GM18526 (cell line): ENCODE results near the gene NEAT1.

Source experiments
- POLR2A ChIP-seq: IDR thresholded peaks from 3 replicates; pipeline ENCODE4 v1.6.1; 2011; ENCODE audit not compliant: insufficient read length; ENCODE audit errors: extremely low read depth

Gene NEAT1

GRCh38 chr11:65432686-65433582 is 10.3 kb downstream of the NEAT1 start:
- TF ChIP-seq POLR2A: no peak

DNA sequence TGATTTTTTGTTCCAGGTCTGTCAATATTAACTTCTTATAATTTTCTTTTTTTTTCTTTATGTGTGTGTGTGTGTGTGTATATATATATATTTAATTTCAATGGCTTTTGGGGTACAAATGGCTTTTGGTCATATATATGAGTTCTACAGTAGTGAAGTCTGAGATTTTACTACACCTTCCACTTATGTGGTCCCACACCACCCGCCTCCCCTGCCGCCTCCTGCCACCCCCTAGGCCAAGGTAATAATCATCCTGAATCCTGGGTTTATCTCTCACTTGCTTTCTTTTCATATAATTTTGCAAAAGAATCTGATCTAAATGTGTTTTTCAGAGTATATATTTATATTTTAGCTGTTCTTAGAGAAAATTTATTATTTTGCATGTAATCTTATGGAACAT is 11.1 kb downstream of the NEAT1 start:
- no peak for TF ChIP-seq POLR2A

GRCh38 chr11:65434057-65434666 is 11.6 kb downstream of the NEAT1 start:
- TF ChIP-seq POLR2A: no peak

- no peak for TF ChIP-seq POLR2A
These were observed 12.2 kb downstream of the NEAT1 start for GRCh38 chr11:65434667-65435410.

- no peak for TF ChIP-seq POLR2A
These were observed 12.9 kb downstream of the NEAT1 start for GRCh38 chr11:65435411-65435931.

DNA sequence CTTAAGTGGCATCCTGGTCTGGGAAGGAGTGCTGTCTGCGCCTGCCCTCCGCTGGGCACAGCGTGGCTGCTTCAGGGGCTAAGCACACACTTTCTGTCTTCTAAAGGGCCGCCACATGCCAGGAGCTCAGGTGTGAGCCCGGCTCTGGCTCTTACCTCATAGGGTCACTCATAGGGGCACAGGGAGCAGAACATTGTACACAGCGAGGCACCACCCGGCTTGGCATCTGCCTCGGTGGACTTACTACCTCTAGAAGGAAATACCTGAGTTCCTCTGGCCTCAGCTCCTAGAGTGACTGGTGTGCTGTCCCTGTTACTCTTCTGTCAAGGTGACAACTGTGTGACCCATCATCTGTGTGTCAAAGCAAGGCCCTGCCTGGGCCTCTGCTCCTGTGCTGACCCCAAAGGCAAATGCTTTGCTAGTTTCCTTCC is 13.4 kb downstream of the NEAT1 start:
- TF ChIP-seq POLR2A: no peak

- no peak for TF ChIP-seq POLR2A
These were observed 13.9 kb downstream of the NEAT1 start for GRCh38 chr11:65436412-65437032.

- TF ChIP-seq POLR2A: no peak
These were observed 15.0 kb downstream of the NEAT1 start for GRCh38 chr11:65437436-65438227.

DNA sequence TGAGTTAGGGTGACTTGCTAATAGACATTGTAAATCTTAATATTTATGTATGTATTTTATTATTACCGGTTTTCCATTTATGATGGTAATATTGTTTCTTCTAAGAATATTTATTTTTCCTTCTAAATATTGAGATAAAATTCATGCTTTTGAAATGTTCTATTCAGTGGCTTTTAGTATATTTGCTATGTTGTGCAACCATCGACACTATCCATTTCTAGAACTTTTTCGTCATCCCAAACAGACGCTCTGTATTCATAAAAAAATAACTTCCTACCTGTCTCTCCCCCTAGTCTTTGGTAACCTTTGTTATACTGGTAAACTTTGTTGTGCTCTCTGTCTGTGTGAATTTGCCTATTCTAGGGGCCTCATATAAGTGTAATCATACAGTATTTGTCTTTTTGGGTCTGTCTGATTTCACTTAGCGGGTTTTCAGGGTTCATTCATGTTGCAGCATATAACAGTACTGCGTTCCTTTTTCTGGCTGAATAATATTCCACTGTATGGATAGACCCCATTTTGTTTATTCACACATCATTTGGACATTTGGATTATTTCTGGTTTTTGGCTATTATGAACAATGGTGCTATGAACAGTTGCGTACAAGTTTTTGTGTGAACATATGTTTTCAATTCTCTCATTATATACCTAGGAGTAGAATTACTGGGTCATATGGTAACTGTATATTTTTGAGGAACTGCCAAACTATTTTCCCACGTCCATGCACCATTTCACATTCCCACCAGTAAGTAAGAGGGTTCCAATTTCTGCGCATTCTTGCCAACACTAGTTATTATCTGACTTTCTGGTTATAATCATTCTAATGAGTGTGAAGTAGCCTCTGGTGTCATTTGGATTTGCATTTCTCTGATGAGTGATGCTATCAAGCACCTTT is 15.9 kb downstream of the NEAT1 start:
- no peak for TF ChIP-seq POLR2A

DNA sequence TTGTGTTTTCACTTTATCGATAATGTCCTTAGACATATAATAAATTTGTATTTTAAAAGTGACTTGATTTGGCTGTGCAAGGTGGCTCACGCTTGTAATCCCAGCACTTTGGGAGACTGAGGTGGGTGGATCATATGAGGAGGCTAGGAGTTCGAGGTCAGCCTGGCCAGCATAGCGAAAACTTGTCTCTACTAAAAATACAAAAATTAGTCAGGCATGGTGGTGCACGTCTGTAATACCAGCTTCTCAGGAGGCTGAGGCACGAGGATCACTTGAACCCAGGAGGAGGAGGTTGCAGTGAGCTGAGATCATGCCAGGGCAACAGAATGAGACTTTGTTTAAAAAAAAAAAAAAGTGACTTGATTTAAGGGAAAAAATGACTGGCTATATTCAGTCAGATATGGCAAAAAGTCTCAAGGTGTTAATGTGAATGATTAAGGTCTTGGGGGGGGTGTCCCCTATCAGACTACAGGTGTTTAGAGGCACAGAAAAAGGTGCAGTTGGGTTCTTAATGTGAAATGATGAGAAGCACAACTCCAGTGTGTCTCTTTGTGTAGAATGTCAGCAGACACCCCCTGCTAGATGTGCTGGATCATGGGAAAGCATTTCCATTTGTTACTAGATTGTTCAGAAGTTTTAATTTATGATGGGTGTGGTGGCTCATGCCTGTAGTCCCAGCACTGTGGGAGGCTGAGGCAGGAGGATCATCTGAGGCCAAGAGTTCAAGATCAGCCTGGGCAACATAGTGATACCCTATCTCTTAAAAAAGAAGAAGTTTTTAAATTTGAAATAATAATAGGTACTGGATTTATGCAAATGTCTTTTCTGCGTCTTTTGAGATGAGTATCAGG is 17.0 kb downstream of the NEAT1 start:
- no peak for TF ChIP-seq POLR2A

GRCh38 chr11:65440831-65441499 is 18.4 kb downstream of the NEAT1 start:
- TF ChIP-seq POLR2A: no peak

DNA sequence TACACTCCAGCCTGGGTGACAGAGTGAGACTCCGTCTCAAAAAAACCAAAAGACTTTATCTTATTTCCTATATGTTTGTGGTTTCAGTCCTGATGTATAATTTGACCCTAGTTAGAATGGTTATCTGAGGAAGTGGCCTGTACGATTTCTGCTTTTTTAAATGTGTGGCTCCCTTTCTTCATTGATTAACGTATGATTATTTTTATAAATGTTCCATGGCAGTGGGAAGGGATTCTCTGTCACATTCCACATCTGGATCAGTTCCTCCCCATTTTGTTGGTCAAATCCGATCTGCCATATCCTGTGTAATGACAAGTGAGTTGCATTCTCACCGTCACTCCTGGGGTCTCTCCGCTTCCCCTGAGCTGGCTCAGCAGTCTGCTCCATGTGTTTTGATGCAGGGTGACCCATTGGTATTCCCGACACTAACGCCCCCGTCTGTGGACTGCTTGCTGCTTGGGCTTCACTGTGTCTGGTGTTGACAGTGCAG is 20.3 kb downstream of the NEAT1 start:
- no peak for TF ChIP-seq POLR2A
